ENCODE data around the gene MMEL1. TPM values are rescaled to one million over a fixed set of nuclear protein-coding genes. Genes with fewer than 3 reads are reported as not detected.
"Not testable (repeated sequence)": the region's sequence is repeated elsewhere in the genome, so short reads cannot be mapped to it uniquely, and the experiment has no call there.

The MMEL1 gene
- total and polyA plus RNA-seq, 2 experiments from 2014 or later, result 0.57 to 0.90 TPM

DNA sequence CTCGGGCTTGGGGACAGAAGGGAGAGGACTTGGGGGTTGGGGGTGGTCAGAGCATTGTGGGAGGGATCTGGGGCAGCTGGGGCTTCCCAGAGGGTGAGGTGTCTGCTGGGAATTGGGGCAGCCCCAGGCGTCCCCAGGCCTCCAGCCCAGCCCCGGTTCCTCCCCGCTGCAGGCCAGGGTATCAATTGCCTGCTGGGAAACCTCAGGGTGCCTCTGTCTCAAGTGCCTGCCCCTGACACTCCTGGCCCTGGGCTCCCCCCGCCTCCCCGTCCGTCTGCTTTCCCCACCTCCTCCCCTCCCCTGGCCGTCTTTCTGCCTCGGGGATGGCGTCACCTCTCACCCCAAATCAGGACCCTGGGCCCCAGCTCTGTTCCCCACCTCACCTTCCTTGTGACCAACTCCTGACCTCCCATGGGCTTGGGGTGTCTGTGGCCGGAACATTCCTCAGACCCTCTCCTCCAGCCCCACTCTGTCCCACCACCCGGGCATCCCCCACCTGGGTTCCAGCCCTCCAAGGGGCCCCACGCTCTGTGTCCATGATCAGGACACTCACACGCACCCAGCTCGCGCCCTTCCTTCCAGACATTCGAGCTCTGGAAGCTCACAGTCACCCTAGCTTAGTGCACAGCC is 64.5 kb downstream of the MMEL1 start:
- H3K36me3 ChIP-seq (ENCODE audit: insufficient read depth); H3K27ac Mint-ChIP-seq; ATAC-seq; H3K4me1 ChIP-seq (ENCODE audit: insufficient read depth); H3K9me2 ChIP-seq (ENCODE audit: insufficient read depth); DNase-seq (ENCODE audit: low spot score); H2AFZ ChIP-seq; H3K79me2 ChIP-seq (replicated peaks; ENCODE audit: insufficient read depth); H3K4me3 ChIP-seq; H3K27ac ChIP-seq (ENCODE audit: low read depth); H3K4me2 ChIP-seq; H3K9me3 Mint-ChIP-seq; H4K20me1 ChIP-seq (replicated peaks; ENCODE audit: insufficient read depth); H3K4me3 Mint-ChIP-seq; H3K36me3 Mint-ChIP-seq (ENCODE audit: low read depth); H3F3A ChIP-seq (replicated peaks; ENCODE audit: low read depth); H3K27me3 ChIP-seq (ENCODE audit: insufficient read depth); H3K4me1 Mint-ChIP-seq: not testable (repeated sequence)
- H3K27me3 Mint-ChIP-seq (ENCODE audit: insufficient read depth, low read depth, poor library complexity), result peaks cover 14% of the 10 kb centered on the region

DNA sequence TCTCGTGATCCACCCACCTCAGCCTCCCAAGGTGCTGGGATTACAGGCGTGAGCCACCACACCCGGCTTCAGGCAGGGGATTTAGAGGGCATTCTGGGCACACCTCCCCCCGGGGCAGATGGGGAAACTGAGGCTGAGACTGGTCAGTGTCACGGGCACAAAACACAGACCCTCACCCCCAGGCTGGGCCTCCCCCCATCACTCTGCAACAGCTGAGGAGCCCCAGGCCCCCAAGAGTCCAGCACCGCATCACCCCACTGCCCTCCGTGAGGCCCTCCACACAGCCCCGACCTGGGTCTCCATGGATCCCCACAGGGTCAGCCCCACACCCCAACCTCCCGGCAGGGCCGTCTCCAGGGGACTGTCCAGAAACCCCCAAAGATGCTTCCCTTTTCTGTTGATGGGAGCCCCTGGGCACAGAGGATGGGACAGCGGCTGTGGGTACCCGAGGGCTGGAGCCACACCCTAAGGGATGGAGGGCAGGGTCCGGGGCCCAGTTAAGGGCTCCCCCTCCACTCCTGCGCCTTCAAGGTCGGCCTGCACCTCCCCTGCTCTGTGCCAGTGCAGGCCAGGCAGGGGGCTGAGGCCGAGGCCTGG is 65.6 kb downstream of the MMEL1 start:
- Histone ChIP-seq H2AFZ (no peak overlapping the region), H3F3A (replicated peaks; ENCODE audit: low read depth) (no peaks in the 10 kb centered on the region), H3K4me3 (no peak overlapping the region), H3K79me2 (replicated peaks; ENCODE audit: insufficient read depth) (no peaks in the 10 kb centered on the region), H3K9me2 (ENCODE audit: insufficient read depth) (0 out of 2 replicates have a peak, but pooled peaks cover under 1% of the 10 kb centered on the region), H3K27me3 (ENCODE audit: insufficient read depth) (no peaks in the 10 kb centered on the region), H3K4me1 (ENCODE audit: insufficient read depth) (no peaks in the 10 kb centered on the region), H3K4me2 (no peak overlapping the region), H4K20me1 (replicated peaks; ENCODE audit: insufficient read depth) (no peaks in the 10 kb centered on the region), H3K27ac (ENCODE audit: low read depth) (no peak overlapping the region), H3K36me3 (ENCODE audit: insufficient read depth) (no peaks in the 10 kb centered on the region)
- Mint-ChIP-seq H3K27ac (no peak overlapping the region), H3K9me3 (no peaks in the 10 kb centered on the region; the same call in 2 of the 3 replicates), H3K27me3 (ENCODE audit: insufficient read depth, low read depth, poor library complexity) (peaks cover 14% of the 10 kb centered on the region), H3K4me3 (no peak overlapping the region), H3K36me3 (ENCODE audit: low read depth) (no peaks in the 10 kb centered on the region), H3K4me1 (peaks cover 3% of the 10 kb centered on the region)
- DNase-seq (ENCODE audit: low spot score) (no peak), ATAC-seq (no peak)
- TF ChIP-seq JUNB (IDR thresholded peaks at IDR 0.05; ENCODE audit: unreplicated experiment), result no peak
- TF ChIP-seq EZH2phosphoT487 (IDR thresholded peaks at IDR 0.05; ENCODE audit: unreplicated experiment), result no peak
- TF ChIP-seq ZNF462 (CRISPR knock-in tag; IDR thresholded peaks at IDR 0.05), result no peak
- TF ChIP-seq NANOG (IDR thresholded peaks at IDR 0.05; ENCODE audit: borderline replicate concordance), result no peak
- TF ChIP-seq, protein P1, sequence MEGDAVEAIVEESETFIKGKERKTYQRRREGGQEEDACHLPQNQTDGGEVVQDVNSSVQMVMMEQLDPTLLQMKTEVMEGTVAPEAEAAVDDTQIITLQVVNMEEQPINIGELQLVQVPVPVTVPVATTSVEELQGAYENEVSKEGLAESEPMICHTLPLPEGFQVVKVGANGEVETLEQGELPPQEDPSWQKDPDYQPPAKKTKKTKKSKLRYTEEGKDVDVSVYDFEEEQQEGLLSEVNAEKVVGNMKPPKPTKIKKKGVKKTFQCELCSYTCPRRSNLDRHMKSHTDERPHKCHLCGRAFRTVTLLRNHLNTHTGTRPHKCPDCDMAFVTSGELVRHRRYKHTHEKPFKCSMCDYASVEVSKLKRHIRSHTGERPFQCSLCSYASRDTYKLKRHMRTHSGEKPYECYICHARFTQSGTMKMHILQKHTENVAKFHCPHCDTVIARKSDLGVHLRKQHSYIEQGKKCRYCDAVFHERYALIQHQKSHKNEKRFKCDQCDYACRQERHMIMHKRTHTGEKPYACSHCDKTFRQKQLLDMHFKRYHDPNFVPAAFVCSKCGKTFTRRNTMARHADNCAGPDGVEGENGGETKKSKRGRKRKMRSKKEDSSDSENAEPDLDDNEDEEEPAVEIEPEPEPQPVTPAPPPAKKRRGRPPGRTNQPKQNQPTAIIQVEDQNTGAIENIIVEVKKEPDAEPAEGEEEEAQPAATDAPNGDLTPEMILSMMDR (conservative IDR thresholded peaks at IDR 0.05; ENCODE audit: low read depth in 2 of 2), result no peak
- no peak for TF ChIP-seq ZNF114 (CRISPR knock-in tag; IDR thresholded peaks at IDR 0.05)
- TF ChIP-seq ETS1 (IDR thresholded peaks at IDR 0.05), result no peak
- TF ChIP-seq STAT1 (IDR thresholded peaks at IDR 0.05; ENCODE audit: unreplicated experiment), result no peak
- no peak for TF ChIP-seq POLR2AphosphoS5 (IDR thresholded peaks at IDR 0.05; ENCODE audit: low read depth)

Data from GM23338 (cell line).